Endothelial cell of umbilical vein (primary cell): ENCODE results near the gene GNAQ. TPM values are rescaled to one million over a fixed set of nuclear protein-coding genes. Genes with fewer than 3 reads are reported as not detected.

ENCODE experiments used
- BruUV-seq: library from RNA; stranded (reverse); fragments of 400-500 nt; replicated peaks from 2 replicates; lab custom pipeline; 2021; lab: Mats Ljungman, UMichigan
- CTCF ChIA-PET: fragments of 300-600, 350-600 bp; sonication (Branson Sonifier 250); formaldehyde crosslinking; loops from one replicate; lab custom pipeline; 2021; ENCODE audit warnings: antibody characterized with exemption, inconsistent platforms; lab: Charles Lee
- POLR2A ChIA-PET: fragments of 300-600, 350-600 bp; sonication (Branson Sonifier 250); formaldehyde crosslinking; loops from one replicate; lab custom pipeline; 2021; ENCODE audit warnings: antibody characterized with exemption, inconsistent platforms; lab: Charles Lee
- DNase-seq: peaks from one replicate; pipeline ENCODE4 v3.0.0-alpha.2; 2011; ENCODE audit warnings: low read depth, low spot score
- FAIRE-seq: peaks from 2 replicates; lab custom pipeline; 2011; peaks lifted over from hg19 to GRCh38; lab: Jason Lieb, UNC
- H2AFZ ChIP-seq: 2 replicates; pipeline ENCODE4 v1.6.0; 2012; ENCODE audit warnings: low read depth, low read length, control low read depth, inconsistent platforms
- H3K27ac ChIP-seq: 2 replicates; pipeline ENCODE4 v1.5.1; 2011; ENCODE audit warnings: low read depth, mild to moderate bottlenecking, control low read depth, low read length, moderate library complexity; ENCODE audit not compliant: insufficient read depth
- H3K27me3 ChIP-seq, 2 experiments: 2 replicates each; pipeline versions ENCODE4 v1.6.0 to v1.6.1; 2011; ENCODE audit warnings: low read length in 2 of 2, mixed read lengths in 1 of 2; ENCODE audit not compliant: control insufficient read depth in 2 of 2, insufficient read depth in 2 of 2
- H3K36me3 ChIP-seq, 2 experiments: 2 replicates in 1 of 2; 3 replicates in 1 of 2; pipeline ENCODE4 v1.5.1; 2011; ENCODE audit warnings: low read length in 2 of 2, mild to moderate bottlenecking in 1 of 2, moderate library complexity in 1 of 2; ENCODE audit not compliant: control insufficient read depth in 2 of 2, insufficient read depth in 2 of 2; ENCODE audit errors: extremely low read depth in 1 of 2
- H3K4me1 ChIP-seq: 3 replicates; pipeline ENCODE4 v1.5.1; 2011; ENCODE audit warnings: mild to moderate bottlenecking, low read length; ENCODE audit not compliant: control insufficient read depth, insufficient read depth; ENCODE audit errors: extremely low read depth
- H3K4me2 ChIP-seq: 2 replicates; pipeline ENCODE4 v1.6.1; 2011; ENCODE audit warnings: low read length, control low read depth, mixed read lengths; ENCODE audit not compliant: insufficient read depth
- H3K4me3 ChIP-seq, 3 experiments: fragments of 200-600 bp in 1 of 3; sonication (generic), shearing (Covaris generic) in 1 of 3; replicated peaks in 1 of 3; 2 replicates each; pipeline ENCODE4 v1.5.1; 2011 to 2016; ENCODE audit warnings: control low read depth in 3 of 3, low read length in 3 of 3, mild to moderate bottlenecking in 2 of 3, inconsistent platforms in 1 of 3, low read depth in 1 of 3, moderate library complexity in 1 of 3; ENCODE audit not compliant: insufficient read depth in 1 of 3
- H3K79me2 ChIP-seq: 2 replicates; pipeline ENCODE4 v1.6.0; 2012; ENCODE audit warnings: low read length, inconsistent platforms; ENCODE audit not compliant: control insufficient read depth, insufficient read depth
- H3K9ac ChIP-seq: replicated peaks from 2 replicates; pipeline ENCODE3; 2011; ENCODE audit warnings: low read length, control low read depth; ENCODE audit not compliant: insufficient read depth; ENCODE audit errors: extremely low read depth
- H3K9me1 ChIP-seq: replicated peaks from 3 replicates; pipeline ENCODE4 v1.6.0; 2011; ENCODE audit warnings: mild to moderate bottlenecking, low read length; ENCODE audit not compliant: control insufficient read depth, insufficient read depth; ENCODE audit errors: extremely low read depth
- H3K9me3 ChIP-seq: replicated peaks from 2 replicates; pipeline ENCODE4 v1.5.1; 2012; ENCODE audit warnings: low read length, inconsistent platforms; ENCODE audit not compliant: control insufficient read depth, insufficient read depth
- H4K20me1 ChIP-seq: replicated peaks from 2 replicates; pipeline ENCODE3; 2011; ENCODE audit warnings: mild to moderate bottlenecking, low read length; ENCODE audit not compliant: control insufficient read depth, insufficient read depth; ENCODE audit errors: extremely low read depth
- CTCF ChIP-seq, 2 donors: IDR thresholded peaks; 1 replicate in 1 of 2; 2 replicates in 1 of 2; pipeline ENCODE4 v1.5.1; 2011; ENCODE audit warnings: low read length in 2 of 2, mild to moderate bottlenecking in 2 of 2, moderate library complexity in 2 of 2, control low read depth in 1 of 2, inconsistent platforms in 1 of 2, low read depth in 1 of 2; ENCODE audit not compliant: insufficient read depth in 1 of 2; ENCODE audit errors: extremely low read depth in 1 of 2
- EZH2 ChIP-seq: IDR thresholded peaks from 2 replicates; pipeline ENCODE4 v1.6.1; 2012; ENCODE audit warnings: borderline replicate concordance, low read depth, mild to moderate bottlenecking, moderate library complexity, low read length, inconsistent platforms; ENCODE audit not compliant: severe bottlenecking
- FOS ChIP-seq: IDR thresholded peaks from 2 replicates; pipeline ENCODE4 v1.6.1; 2011; ENCODE audit warnings: mild to moderate bottlenecking, low read length, moderate library complexity, borderline replicate concordance; ENCODE audit not compliant: insufficient read depth
- GATA2 ChIP-seq: IDR thresholded peaks from 2 replicates; pipeline ENCODE4 v1.7.0; 2011; ENCODE audit warnings: low read depth, mild to moderate bottlenecking, moderate library complexity, mixed read lengths, low read length; ENCODE audit not compliant: insufficient read length, insufficient read depth
- JUN ChIP-seq: IDR thresholded peaks from 2 replicates; pipeline ENCODE4 v1.6.1; 2011; ENCODE audit warnings: borderline replicate concordance, low read depth; ENCODE audit not compliant: insufficient read length, insufficient read depth
- MAX ChIP-seq: IDR thresholded peaks from 2 replicates; pipeline ENCODE4 v1.6.1; 2011; ENCODE audit not compliant: insufficient read depth, insufficient read length
- MYC ChIP-seq: IDR thresholded peaks from one replicate; pipeline ENCODE4 v1.6.1; 2011; ENCODE audit warnings: mild to moderate bottlenecking, low read depth, low read length
- POLR2A ChIP-seq: IDR thresholded peaks from 2 replicates; pipeline ENCODE4 v1.6.1; 2012; ENCODE audit warnings: low read depth, mild to moderate bottlenecking, control low read depth, low read length
- POLR2AphosphoS5 ChIP-seq: IDR thresholded peaks from 2 replicates; pipeline ENCODE4 v1.6.1; 2012; ENCODE audit warnings: low read depth, mild to moderate bottlenecking, control low read depth, low read length, moderate library complexity; ENCODE audit not compliant: insufficient read depth
- dilution Hi-C: fragments of 300-500 bp; cut with MboI; formaldehyde crosslinking; loops from one replicate; pipeline ENCODE4 v1.15.0; 2019; ENCODE audit warnings: low sequenced_read_pairs; ENCODE audit not compliant: extremely low pct_ligation_motif_present
- intact Hi-C: fragments of 100-400 bp; cut with micrococcal nuclease; formaldehyde crosslinking; loops from one replicate; pipeline ENCODE4 v1.10.0; 2022
- polyA plus RNA-seq, 4 experiments: library from polyadenylated mRNA; depleted of rRNA in 3 of 4; stranded (reverse) in 3 of 4; unstranded in 1 of 4; fragments of >200 nt; gene quantifications; 2 replicates each; pipeline versions ENCODE4 v1.2.1 to v1.2.3, GENCODE V29; 2011 to 2012; ENCODE audit warnings: missing spikeins in 1 of 4
- total RNA-seq: library from RNA; stranded (reverse); gene quantifications from 2 replicates; pipeline ENCODE4 v1.2.3, GENCODE V29; 2021

Gene GNAQ
- total and polyA plus RNA-seq, 2 donors (not counting 3 experiments of a cell fraction or from before 2014, with no cell fraction given): 26.1 to 67.3 TPM

GRCh38 chr9:77965445-77966123 lies 66.0 kb downstream of the GNAQ start:
- Histone ChIP-seq H3K4me2 (no peak overlapping the region), H4K20me1 (peaks cover 2% of the 10 kb centered on the region), H3K9ac (no peak overlapping the region), H3K9me1 (no peaks in the 10 kb centered on the region), H3K4me3 (no peak overlapping the region), H3K79me2 (peaks cover 82% of the 10 kb centered on the region), H3K9me3 (no peaks in the 10 kb centered on the region), H3K27ac (no peak overlapping the region), H3K36me3 (no peaks in the 10 kb centered on the region), H3K4me1 (peaks cover 27% of the 10 kb centered on the region), H2AFZ (no peak overlapping the region), H3K27me3 (no peaks in the 10 kb centered on the region)
- dilution Hi-C loops: no loop called here
- CTCF ChIA-PET: no interaction called here
- DNase-seq: no peak
- BruUV-seq: no TSS peak
- TF ChIP-seq FOS: no peak
- TF ChIP-seq CTCF (IDR thresholded peaks at IDR 0.05; ENCODE audit: extremely low read depth in 1 of 2, insufficient read depth in 1 of 2, low read depth in 1 of 2, low read length in 2 of 2): no peak
- TF ChIP-seq POLR2A: no peak
- no peak for TF ChIP-seq EZH2
- TF ChIP-seq MYC: no peak
- no peak for TF ChIP-seq MAX
- TF ChIP-seq POLR2AphosphoS5: no peak
- TF ChIP-seq GATA2: no peak
- TF ChIP-seq JUN: no peak
- intact Hi-C loops: no loop called here
- POLR2A ChIA-PET: interaction anchor here (0.6 kb wide), 1 partner anchor 163 kb away, joined by 3 read pairs; no protein-coding TSS in a partner anchor
- no peak for FAIRE-seq
